Measurements from ENCODE around the gene POLRMT. TPM values are rescaled to one million over a fixed set of nuclear protein-coding genes. Genes with fewer than 3 reads are reported as not detected.

The POLRMT gene
- total RNA-seq, 1 donor from 2014 or later: 90.1 TPM

GRCh38 chr19:575527-576506 lies 57.5 kb downstream of the POLRMT start:
- no peak overlapping the region for H3K27ac Mint-ChIP-seq
- no peaks in the 10 kb centered on the region for H3K27me3 Mint-ChIP-seq (ENCODE audit: low read depth)
- no peaks in the 10 kb centered on the region for H3K9me3 Mint-ChIP-seq
- intact Hi-C loops (cut with micrococcal nuclease): no loop called here
- no peak for DNase-seq (ENCODE audit: low spot score)
- peaks cover 23% of the 10 kb centered on the region for H3K4me1 Mint-ChIP-seq (ENCODE audit: low read depth)
- no peak overlapping the region for H3K4me3 Mint-ChIP-seq (ENCODE audit: low read depth)
- H3K36me3 Mint-ChIP-seq (ENCODE audit: low read depth): peaks cover 14% of the 10 kb centered on the region

GRCh38 chr19:574658-575526 lies 58.4 kb downstream of the POLRMT start:
- intact Hi-C loops (cut with micrococcal nuclease): no loop called here
- no peak for DNase-seq (ENCODE audit: low spot score)
- Mint-ChIP-seq H3K36me3 (ENCODE audit: low read depth) (peaks cover 8% of the 10 kb centered on the region), H3K4me3 (ENCODE audit: low read depth) (peak overlapping the region; percentile 60), H3K9me3 (no peaks in the 10 kb centered on the region), H3K27me3 (ENCODE audit: low read depth) (no peaks in the 10 kb centered on the region), H3K27ac (no peak overlapping the region), H3K4me1 (ENCODE audit: low read depth) (peaks cover 23% of the 10 kb centered on the region)

GRCh38 chr19:573519-573825 lies 59.9 kb downstream of the POLRMT start:
- H3K9me3 Mint-ChIP-seq: no peaks in the 10 kb centered on the region
- H3K36me3 Mint-ChIP-seq (ENCODE audit: low read depth): peaks cover 7% of the 10 kb centered on the region
- intact Hi-C loops (cut with micrococcal nuclease): loop anchor here (1.0 to 2.0 kb wide), 4 partner anchors 43 to 88 kb away; partner anchors contain the start of genes CDC34, POLRMT and TPGS1
- H3K4me3 Mint-ChIP-seq (ENCODE audit: low read depth): peak overlapping the region; percentile 86
- peak overlapping the region; percentile 49 for H3K27ac Mint-ChIP-seq
- no peaks in the 10 kb centered on the region for H3K27me3 Mint-ChIP-seq (ENCODE audit: low read depth)
- DNase-seq (ENCODE audit: low spot score): no peak
- H3K4me1 Mint-ChIP-seq (ENCODE audit: low read depth): peaks cover 24% of the 10 kb centered on the region

GRCh38 chr19:572743-573518 lies 60.4 kb downstream of the POLRMT start:
- no peaks in the 10 kb centered on the region for H3K27me3 Mint-ChIP-seq (ENCODE audit: low read depth)
- no peak for DNase-seq (ENCODE audit: low spot score)
- peak overlapping the region; percentile 49 for H3K27ac Mint-ChIP-seq
- intact Hi-C loops (cut with micrococcal nuclease): loop anchor here (1.0 to 2.0 kb wide), 5 partner anchors 37 to 88 kb away; partner anchors contain the start of genes CDC34, POLRMT and TPGS1
- H3K4me1 Mint-ChIP-seq (ENCODE audit: low read depth): peaks cover 24% of the 10 kb centered on the region
- no peaks in the 10 kb centered on the region for H3K9me3 Mint-ChIP-seq
- H3K36me3 Mint-ChIP-seq (ENCODE audit: low read depth): peaks cover 7% of the 10 kb centered on the region
- H3K4me3 Mint-ChIP-seq (ENCODE audit: low read depth): peak overlapping the region; percentile 86

GRCh38 chr19:572140-572742 lies 61.1 kb downstream of the POLRMT start, which contains the start of gene BSG:
Gene BSG (plus strand): TSS chr19:572596. CDS start chr19:572635, 39 bp downstream.
- Mint-ChIP-seq H3K9me3 (no peaks in the 10 kb centered on the region), H3K4me3 (ENCODE audit: low read depth) (peak within 1 kb of the TSS; percentile 86), H3K27ac (peak within 1 kb of the TSS; percentile 94), H3K4me1 (ENCODE audit: low read depth) (peaks cover 24% of the 10 kb centered on the region), H3K27me3 (ENCODE audit: low read depth) (no peaks in the 10 kb centered on the region), H3K36me3 (ENCODE audit: low read depth) (peaks cover 7% of the 10 kb centered on the region)
- intact Hi-C loops (cut with micrococcal nuclease): loop anchor here (1.0 to 2.0 kb wide), 4 partner anchors 38 to 65 kb away; partner anchors contain the start of genes CDC34, POLRMT and TPGS1
- DNase-seq (ENCODE audit: low spot score): peak; percentile 99

GRCh38 chr19:571566-571974 lies 61.8 kb downstream of the POLRMT start:
- peak overlapping the region; percentile 94 for H3K27ac Mint-ChIP-seq
- peaks cover 7% of the 10 kb centered on the region for H3K36me3 Mint-ChIP-seq (ENCODE audit: low read depth)
- no peak for DNase-seq (ENCODE audit: low spot score)
- H3K4me3 Mint-ChIP-seq (ENCODE audit: low read depth): peak overlapping the region; percentile 84
- intact Hi-C loops (cut with micrococcal nuclease): loop anchor here (2.0 kb wide), 1 partner anchor 225 kb away; the partner anchor contains the start of gene PTBP1
- no peaks in the 10 kb centered on the region for H3K27me3 Mint-ChIP-seq (ENCODE audit: low read depth)
- H3K4me1 Mint-ChIP-seq (ENCODE audit: low read depth): peaks cover 22% of the 10 kb centered on the region
- H3K9me3 Mint-ChIP-seq: no peaks in the 10 kb centered on the region

- peak; percentile 54 for DNase-seq (ENCODE audit: low spot score)
- Mint-ChIP-seq H3K4me1 (ENCODE audit: low read depth) (peaks cover 22% of the 10 kb centered on the region), H3K27me3 (ENCODE audit: low read depth) (no peaks in the 10 kb centered on the region), H3K36me3 (ENCODE audit: low read depth) (peaks cover 7% of the 10 kb centered on the region), H3K9me3 (no peaks in the 10 kb centered on the region), H3K4me3 (ENCODE audit: low read depth) (peak overlapping the region; percentile 84), H3K27ac (peak overlapping the region; percentile 94)
- intact Hi-C loops (cut with micrococcal nuclease): loop anchor here (2.0 kb wide), 1 partner anchor 226 kb away; the partner anchor contains the start of gene PTBP1
Measured at GRCh38 chr19:570937-571565, 62.3 kb downstream of the POLRMT start.

- peak overlapping the region; percentile 42 for H3K27ac Mint-ChIP-seq
- H3K9me3 Mint-ChIP-seq: no peaks in the 10 kb centered on the region
- H3K4me3 Mint-ChIP-seq (ENCODE audit: low read depth): peak overlapping the region; percentile 44
- DNase-seq (ENCODE audit: low spot score): no peak
- peaks cover 22% of the 10 kb centered on the region for H3K4me1 Mint-ChIP-seq (ENCODE audit: low read depth)
- H3K36me3 Mint-ChIP-seq (ENCODE audit: low read depth): peaks cover 7% of the 10 kb centered on the region
- H3K27me3 Mint-ChIP-seq (ENCODE audit: low read depth): no peaks in the 10 kb centered on the region
- intact Hi-C loops (cut with micrococcal nuclease): loop anchor here (2.0 kb wide), 1 partner anchor 227 kb away; the partner anchor contains the start of gene PTBP1
Measured at GRCh38 chr19:570251-570686, 63.1 kb downstream of the POLRMT start.

- Mint-ChIP-seq H3K9me3 (no peaks in the 10 kb centered on the region), H3K36me3 (ENCODE audit: low read depth) (no peaks in the 10 kb centered on the region), H3K4me3 (ENCODE audit: low read depth) (no peak overlapping the region), H3K4me1 (ENCODE audit: low read depth) (peaks cover 11% of the 10 kb centered on the region), H3K27ac (no peak overlapping the region), H3K27me3 (ENCODE audit: low read depth) (no peaks in the 10 kb centered on the region)
- intact Hi-C loops (cut with micrococcal nuclease): no loop called here
- DNase-seq (ENCODE audit: low spot score): no peak
Measured at GRCh38 chr19:567296-567900, 65.9 kb downstream of the POLRMT start.

Measured in activated T-helper 2 cell treated with anti-CD3 and anti-CD28 coated beads, Interferon-gamma antibody, Interleukin-2, Interleukin-4, amounts not matched to agents 10 μg/mL and 5 μg/mL and 100 μg/mL, durations not matched to agents 14 hours and 24 hours and 36 hours (primary cell).